GM23338 (cell line): ENCODE data around the gene MED9. TPM values are rescaled to one million over a fixed set of nuclear protein-coding genes. Genes with fewer than 3 reads are reported as not detected.

Source experiments
- ATAC-seq: fragments of 200-7000 bp; cut with Tn5 transposase; 3 replicates; pipeline ENCODE4 v1.9.1; 2020
- DNase-seq: peaks from one replicate; pipeline ENCODE4 v3.0.0-alpha.2; 2015; ENCODE audit warnings: low spot score
- H2AFZ ChIP-seq: fragments of 200-600 bp; sonication (generic); 2 replicates; pipeline ENCODE4 v1.8.0; 2016; ENCODE audit warnings: antibody characterized with exemption, mild to moderate bottlenecking, moderate library complexity
- H3F3A ChIP-seq: fragments of 200-600 bp; sonication (generic); replicated peaks from 2 replicates; pipeline ENCODE4 v1.8.0; 2017; ENCODE audit warnings: antibody characterized with exemption, mixed run types, low read depth
- H3K27ac ChIP-seq: fragments of 200-600 bp; sonication (generic); 2 replicates; pipeline ENCODE4 v1.6.1; 2016; ENCODE audit warnings: low read depth
- H3K27me3 ChIP-seq: fragments of 200-600 bp; sonication (generic); 2 replicates; pipeline ENCODE4 v1.8.0; 2016; ENCODE audit warnings: mild to moderate bottlenecking, mixed run types, moderate library complexity; ENCODE audit not compliant: insufficient read depth
- H3K36me3 ChIP-seq: fragments of 200-600 bp; sonication (generic); 2 replicates; pipeline ENCODE4 v1.8.0; 2016; ENCODE audit warnings: mild to moderate bottlenecking; ENCODE audit not compliant: insufficient read depth
- H3K4me1 ChIP-seq: fragments of 200-600 bp; sonication (generic); 2 replicates; pipeline ENCODE4 v1.8.0; 2016; ENCODE audit warnings: mild to moderate bottlenecking, moderate library complexity; ENCODE audit not compliant: insufficient read depth
- H3K4me2 ChIP-seq: fragments of 200-600 bp; sonication (generic); 2 replicates; pipeline ENCODE4 v1.7.1; 2017; ENCODE audit warnings: mixed run types
- H3K4me3 ChIP-seq: fragments of 200-600 bp; sonication (generic); 2 replicates; pipeline ENCODE4 v1.6.1; 2016; ENCODE audit warnings: mixed run types
- H3K79me2 ChIP-seq: fragments of 200-600 bp; sonication (generic); replicated peaks from 2 replicates; pipeline ENCODE4 v1.8.0; 2017; ENCODE audit warnings: mild to moderate bottlenecking; ENCODE audit not compliant: insufficient read depth
- H3K9me2 ChIP-seq: fragments of 200-600 bp; sonication (generic); 2 replicates; pipeline ENCODE4 v1.8.0; 2017; ENCODE audit not compliant: insufficient read depth
- H4K20me1 ChIP-seq: fragments of 200-600 bp; sonication (generic); replicated peaks from 2 replicates; pipeline ENCODE4 v1.8.0; 2017; ENCODE audit warnings: mild to moderate bottlenecking; ENCODE audit not compliant: insufficient read depth
- H3K27ac Mint-ChIP-seq: 2 replicates; pipeline ENCODE4 v1.8.0; 2020; ENCODE audit warnings: inconsistent platforms, mild to moderate bottlenecking, moderate library complexity, mixed read lengths
- H3K27me3 Mint-ChIP-seq: 3 replicates; pipeline ENCODE4 v1.8.0; 2022; ENCODE audit warnings: low read depth, mild to moderate bottlenecking, moderate library complexity, mixed read lengths, inconsistent platforms; ENCODE audit not compliant: insufficient read depth, poor library complexity
- H3K36me3 Mint-ChIP-seq: 3 replicates; pipeline ENCODE4 v1.8.0; 2021; ENCODE audit warnings: low read depth, mild to moderate bottlenecking, inconsistent platforms, moderate library complexity, mixed read lengths
- H3K4me1 Mint-ChIP-seq: 3 replicates; pipeline ENCODE4 v1.8.0; 2020; ENCODE audit warnings: mild to moderate bottlenecking, inconsistent platforms, mixed read lengths
- H3K4me3 Mint-ChIP-seq: 3 replicates; pipeline ENCODE4 v1.8.0; 2021; ENCODE audit warnings: moderate library complexity, mild to moderate bottlenecking, inconsistent platforms, mixed read lengths
- H3K9me3 Mint-ChIP-seq: 3 replicates; pipeline ENCODE4 v1.8.0; 2020; ENCODE audit warnings: moderate library complexity, mild to moderate bottlenecking, inconsistent platforms, mixed read lengths
- CTCF ChIP-seq, 2 experiments: fragments of 200-600 bp in 1 of 2; sonication (generic) in 1 of 2; conservative IDR thresholded peaks; 2 replicates each; pipeline versions ENCODE4 v1.5.1 to v1.6.1; 2016 to 2017; ENCODE audit warnings: antibody characterized with exemption in 2 of 2, low read depth in 2 of 2, mild to moderate bottlenecking in 2 of 2, moderate library complexity in 1 of 2
- ETS1 ChIP-seq: IDR thresholded peaks from 2 replicates; pipeline ENCODE4 v1.6.1; 2016; ENCODE audit warnings: antibody characterized with exemption
- ZNF114 ChIP-seq: fragments of 250-450 bp; sonication (Bioruptor Pico); IDR thresholded peaks from 2 replicates; pipeline ENCODE4 v1.5.0; 2020; ENCODE audit warnings: mild to moderate bottlenecking, moderate library complexity
- ZNF462 ChIP-seq: fragments of 250-450 bp; sonication (Bioruptor Pico); IDR thresholded peaks from 2 replicates; pipeline ENCODE4 v1.5.0; 2020; ENCODE audit warnings: mild to moderate bottlenecking, moderate library complexity
- polyA plus RNA-seq: library from polyadenylated mRNA; unstranded; fragments of >200 nt; fragmentation: Nextera tagmentation; extraction: Ambion mirVana; gene quantifications from 2 replicates; pipeline ENCODE4 v1.2.1, GENCODE V29; 2016
- total RNA-seq: library from RNA; depleted of rRNA; stranded (reverse); fragments of >200 nt; shearing (Covaris generic); gene quantifications from 2 replicates; pipeline ENCODE4 v1.2.3, GENCODE V29; 2014
- TF ChIP-seq, protein P1 (sequence below): IDR thresholded peaks from one replicate; pipeline ENCODE4 v1.6.1; 2018; ENCODE audit warnings: antibody characterized with exemption; ENCODE audit not compliant: unreplicated experiment

MED9 gene
- total and polyA plus RNA-seq, 2 experiments from 2014 or later: 17.3 to 19.9 TPM

DNA sequence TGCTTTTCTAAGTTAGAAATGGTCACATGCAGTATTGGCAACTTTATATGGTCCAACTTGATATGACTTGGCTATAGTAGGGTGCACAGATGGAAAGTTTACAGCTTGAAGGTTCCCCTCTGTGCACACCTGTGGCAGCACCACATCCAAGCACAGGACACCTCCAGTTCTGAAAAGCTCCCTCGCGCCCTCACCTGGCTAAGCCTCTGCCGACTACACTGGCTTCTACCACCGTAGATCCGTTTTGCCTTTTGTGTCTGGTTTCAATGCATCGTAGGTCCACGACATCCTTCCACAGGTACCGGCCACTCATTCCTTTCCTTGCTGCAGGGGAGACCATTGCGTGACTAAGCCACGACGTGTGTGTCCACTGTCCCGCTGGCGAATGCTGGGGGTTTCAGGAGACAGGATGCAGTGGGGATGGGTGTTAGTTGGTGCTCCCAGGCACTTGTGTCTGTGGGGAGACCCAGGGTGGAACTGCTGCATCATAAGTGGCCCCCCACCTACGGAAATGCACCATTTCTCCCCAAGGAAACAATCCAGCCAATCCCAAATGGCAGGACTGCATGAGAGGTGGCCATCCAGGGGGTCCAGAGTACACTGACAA is 24.3 kb downstream of the MED9 start:
- Histone ChIP-seq H3K36me3 (no peaks in the 10 kb centered on the region), H3K27me3 (peaks cover under 1% of the 10 kb centered on the region), H3K4me3 (no peak overlapping the region), H4K20me1 (no peaks in the 10 kb centered on the region; the same call in 1 of the 2 replicates), H3K79me2 (no peaks in the 10 kb centered on the region), H3K9me2 (no peaks in the 10 kb centered on the region), H2AFZ (no peak overlapping the region), H3K27ac (no peak overlapping the region), H3K4me1 (peaks cover 5% of the 10 kb centered on the region; the same call in 1 of the 2 replicates), H3F3A (no peaks in the 10 kb centered on the region), H3K4me2 (no peak overlapping the region)
- DNase-seq: no peak
- no peaks in the 10 kb centered on the region; the same call in 2 of the 3 replicates for H3K36me3 Mint-ChIP-seq
- no peaks in the 10 kb centered on the region for H3K9me3 Mint-ChIP-seq
- H3K27me3 Mint-ChIP-seq: peaks cover 15% of the 10 kb centered on the region
- no peak overlapping the region for H3K4me3 Mint-ChIP-seq
- no peak for ATAC-seq
- H3K4me1 Mint-ChIP-seq: peaks cover 10% of the 10 kb centered on the region
- H3K27ac Mint-ChIP-seq: no peak overlapping the region
- TF ChIP-seq ZNF462 (CRISPR knock-in tag) (no peak), CTCF (conservative IDR thresholded peaks at IDR 0.05; ENCODE audit: low read depth in 2 of 2) (peak; percentile 17 to 56; a peak in 2 of 4 replicates), ZNF114 (no peak), ETS1 (no peak)
- TF ChIP-seq, protein P1, sequence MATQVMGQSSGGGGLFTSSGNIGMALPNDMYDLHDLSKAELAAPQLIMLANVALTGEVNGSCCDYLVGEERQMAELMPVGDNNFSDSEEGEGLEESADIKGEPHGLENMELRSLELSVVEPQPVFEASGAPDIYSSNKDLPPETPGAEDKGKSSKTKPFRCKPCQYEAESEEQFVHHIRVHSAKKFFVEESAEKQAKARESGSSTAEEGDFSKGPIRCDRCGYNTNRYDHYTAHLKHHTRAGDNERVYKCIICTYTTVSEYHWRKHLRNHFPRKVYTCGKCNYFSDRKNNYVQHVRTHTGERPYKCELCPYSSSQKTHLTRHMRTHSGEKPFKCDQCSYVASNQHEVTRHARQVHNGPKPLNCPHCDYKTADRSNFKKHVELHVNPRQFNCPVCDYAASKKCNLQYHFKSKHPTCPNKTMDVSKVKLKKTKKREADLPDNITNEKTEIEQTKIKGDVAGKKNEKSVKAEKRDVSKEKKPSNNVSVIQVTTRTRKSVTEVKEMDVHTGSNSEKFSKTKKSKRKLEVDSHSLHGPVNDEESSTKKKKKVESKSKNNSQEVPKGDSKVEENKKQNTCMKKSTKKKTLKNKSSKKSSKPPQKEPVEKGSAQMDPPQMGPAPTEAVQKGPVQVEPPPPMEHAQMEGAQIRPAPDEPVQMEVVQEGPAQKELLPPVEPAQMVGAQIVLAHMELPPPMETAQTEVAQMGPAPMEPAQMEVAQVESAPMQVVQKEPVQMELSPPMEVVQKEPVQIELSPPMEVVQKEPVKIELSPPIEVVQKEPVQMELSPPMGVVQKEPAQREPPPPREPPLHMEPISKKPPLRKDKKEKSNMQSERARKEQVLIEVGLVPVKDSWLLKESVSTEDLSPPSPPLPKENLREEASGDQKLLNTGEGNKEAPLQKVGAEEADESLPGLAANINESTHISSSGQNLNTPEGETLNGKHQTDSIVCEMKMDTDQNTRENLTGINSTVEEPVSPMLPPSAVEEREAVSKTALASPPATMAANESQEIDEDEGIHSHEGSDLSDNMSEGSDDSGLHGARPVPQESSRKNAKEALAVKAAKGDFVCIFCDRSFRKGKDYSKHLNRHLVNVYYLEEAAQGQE: no peak
